Stimulated activated CD4-positive, alpha-beta T cell treated with anti-CD3 and anti-CD28 coated beads, Interleukin-1b, Interleukin-23, amount 100 ng/mL, for 24 hours (primary cell): ENCODE measurements around the gene HOXD9.

Experiments
- DNase-seq, 4 experiments: peaks; one replicate each; pipeline ENCODE4 v3.0.0-alpha.2; 2020; ENCODE audit warnings: low read depth in 4 of 4, low spot score in 1 of 4

The HOXD9 gene

GRCh38 chr2:176122683-176123410 lies at the start of gene HOXD9:
Gene HOXD9, plus strand, starts transcription at chr2:176122719. Its CDS starts 50 bp downstream, at chr2:176122769.
- DNase-seq = no peak

DNA sequence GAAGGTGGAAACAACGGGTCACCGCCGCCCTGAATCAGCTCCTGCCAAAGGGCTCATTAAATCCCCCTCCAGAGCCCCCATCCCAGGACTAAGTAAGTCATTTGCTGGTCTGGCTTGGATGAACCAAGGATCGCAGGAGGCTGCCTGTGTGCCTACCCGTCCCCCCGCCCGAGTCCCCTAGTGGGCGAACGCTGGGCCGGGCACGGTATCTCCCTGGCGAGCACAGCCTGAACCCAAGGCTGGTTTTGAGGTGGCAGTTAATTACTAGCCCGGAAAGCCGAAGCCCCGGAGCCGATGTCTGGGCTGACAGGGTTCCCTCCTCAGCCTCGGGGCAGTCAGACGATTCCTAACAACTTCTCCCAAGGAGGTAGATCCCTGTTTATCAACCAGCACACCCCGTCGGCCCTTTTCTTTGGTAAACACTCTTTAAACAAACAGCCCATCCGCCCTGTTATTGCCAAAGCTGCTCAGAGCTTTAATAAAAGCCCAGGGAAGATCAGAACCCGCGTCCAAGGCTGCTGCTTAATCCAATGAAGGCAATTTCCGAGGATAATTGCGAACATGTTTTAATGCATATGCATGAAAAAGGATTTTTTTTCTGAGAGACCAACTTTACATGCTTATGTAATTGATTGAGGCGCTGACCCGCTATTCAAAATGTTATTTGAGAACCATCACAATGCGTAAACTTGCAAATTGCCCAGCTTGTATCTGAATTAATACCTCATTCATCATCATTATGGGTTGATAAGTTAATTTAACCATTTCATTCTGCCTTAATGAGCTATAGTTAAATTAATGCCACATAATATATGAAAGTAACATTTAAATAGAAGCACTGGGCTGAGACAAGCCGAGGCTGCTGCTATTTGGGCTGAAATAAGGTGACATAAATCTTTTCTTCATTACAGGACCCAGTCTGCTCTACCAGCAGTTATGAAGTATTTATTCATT lies 49.3 kb upstream of the HOXD9 start:
- DNase-seq = no peak

- DNase-seq = no peak
Observed at GRCh38 chr2:176074919-176075425, 47.5 kb upstream of the HOXD9 start.

- no peak for DNase-seq
Observed at GRCh38 chr2:176075481-176075880, 47.0 kb upstream of the HOXD9 start.

GRCh38 chr2:176076063-176076462 lies 46.5 kb upstream of the HOXD9 start:
- DNase-seq = no peak

- no peak for DNase-seq
Observed at GRCh38 chr2:176076796-176077195, 45.7 kb upstream of the HOXD9 start.

GRCh38 chr2:176078541-176079284 lies 43.8 kb upstream of the HOXD9 start:
- DNase-seq = no peak

- DNase-seq = no peak
Observed at GRCh38 chr2:176079285-176079830, 43.2 kb upstream of the HOXD9 start.

DNA sequence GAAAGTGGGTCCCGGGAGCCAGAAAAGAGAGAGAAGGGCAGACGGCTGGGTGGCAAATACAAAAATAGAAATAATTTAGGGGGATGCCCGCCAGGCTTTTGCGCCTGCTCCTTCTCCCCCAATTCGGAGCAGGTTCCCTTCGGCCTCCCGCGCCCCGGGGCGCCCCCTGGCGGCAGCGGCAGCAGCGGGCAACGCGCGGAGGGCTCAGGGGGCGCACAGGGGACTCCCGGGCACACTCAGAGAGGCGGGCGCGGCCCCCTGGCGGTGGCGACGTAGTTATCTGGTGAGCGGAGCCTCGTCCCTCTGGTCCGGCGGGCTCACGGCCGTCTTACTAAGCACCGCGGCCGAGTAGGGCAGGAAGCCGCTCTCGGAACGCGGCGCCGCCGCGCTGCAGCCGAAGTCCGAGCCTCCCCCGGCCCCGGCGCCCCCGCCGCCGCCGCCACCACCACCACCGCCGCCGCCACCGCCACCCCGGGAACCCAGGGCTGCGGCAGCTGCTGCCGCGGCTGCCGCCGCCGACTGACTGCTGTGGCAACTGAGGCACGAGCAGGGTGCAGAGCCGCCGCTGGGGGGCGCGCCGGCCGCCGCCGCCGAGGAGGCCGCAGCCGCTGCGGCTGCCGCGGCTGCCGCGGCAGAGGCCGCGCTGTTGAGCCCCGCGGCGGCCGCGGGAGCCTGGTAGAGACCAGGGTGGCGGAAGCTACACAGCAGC lies 42.5 kb upstream of the HOXD9 start:
- no peak for DNase-seq

- no peak for DNase-seq
Observed at GRCh38 chr2:176080540-176081375, 41.8 kb upstream of the HOXD9 start.

DNA sequence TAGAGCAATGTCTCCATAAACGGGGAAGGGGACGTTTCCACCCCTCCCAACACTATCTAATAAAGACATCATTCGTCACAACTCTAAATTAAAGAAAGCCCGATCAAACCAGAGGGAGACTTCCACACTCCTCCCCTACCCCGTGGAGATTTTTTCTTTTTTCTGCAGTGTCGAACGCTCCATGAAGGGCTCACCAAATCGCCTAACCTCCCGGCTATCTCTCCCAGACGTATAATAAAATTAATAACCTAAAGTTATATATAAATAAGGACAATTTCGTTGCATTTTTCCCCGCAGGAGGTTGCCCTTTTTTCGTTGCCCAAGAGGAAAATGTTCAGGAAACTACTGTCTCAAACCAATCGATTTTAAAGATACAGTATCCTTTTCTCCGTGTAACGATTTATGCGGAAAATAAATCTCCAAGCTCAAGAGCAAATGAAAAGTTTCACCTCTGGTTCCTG lies 41.1 kb upstream of the HOXD9 start:
- DNase-seq = no peak

GRCh38 chr2:176081837-176082524 lies 40.5 kb upstream of the HOXD9 start:
- DNase-seq = no peak

DNA sequence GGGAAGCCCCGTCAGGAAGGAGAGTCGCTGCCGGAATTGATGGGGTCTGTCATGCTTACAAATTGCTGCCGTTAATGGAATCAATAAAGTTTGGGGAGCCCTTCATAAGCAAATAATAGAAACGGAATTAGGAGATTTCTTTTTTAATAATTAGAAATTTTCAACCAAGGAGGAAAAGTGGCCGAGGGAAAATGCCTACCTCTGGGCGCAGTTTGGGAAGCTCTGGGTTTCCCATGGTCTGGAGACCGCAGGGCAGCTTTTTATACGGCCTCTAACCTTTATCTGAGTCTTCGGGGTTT lies 40.0 kb upstream of the HOXD9 start:
- DNase-seq = no peak

DNA sequence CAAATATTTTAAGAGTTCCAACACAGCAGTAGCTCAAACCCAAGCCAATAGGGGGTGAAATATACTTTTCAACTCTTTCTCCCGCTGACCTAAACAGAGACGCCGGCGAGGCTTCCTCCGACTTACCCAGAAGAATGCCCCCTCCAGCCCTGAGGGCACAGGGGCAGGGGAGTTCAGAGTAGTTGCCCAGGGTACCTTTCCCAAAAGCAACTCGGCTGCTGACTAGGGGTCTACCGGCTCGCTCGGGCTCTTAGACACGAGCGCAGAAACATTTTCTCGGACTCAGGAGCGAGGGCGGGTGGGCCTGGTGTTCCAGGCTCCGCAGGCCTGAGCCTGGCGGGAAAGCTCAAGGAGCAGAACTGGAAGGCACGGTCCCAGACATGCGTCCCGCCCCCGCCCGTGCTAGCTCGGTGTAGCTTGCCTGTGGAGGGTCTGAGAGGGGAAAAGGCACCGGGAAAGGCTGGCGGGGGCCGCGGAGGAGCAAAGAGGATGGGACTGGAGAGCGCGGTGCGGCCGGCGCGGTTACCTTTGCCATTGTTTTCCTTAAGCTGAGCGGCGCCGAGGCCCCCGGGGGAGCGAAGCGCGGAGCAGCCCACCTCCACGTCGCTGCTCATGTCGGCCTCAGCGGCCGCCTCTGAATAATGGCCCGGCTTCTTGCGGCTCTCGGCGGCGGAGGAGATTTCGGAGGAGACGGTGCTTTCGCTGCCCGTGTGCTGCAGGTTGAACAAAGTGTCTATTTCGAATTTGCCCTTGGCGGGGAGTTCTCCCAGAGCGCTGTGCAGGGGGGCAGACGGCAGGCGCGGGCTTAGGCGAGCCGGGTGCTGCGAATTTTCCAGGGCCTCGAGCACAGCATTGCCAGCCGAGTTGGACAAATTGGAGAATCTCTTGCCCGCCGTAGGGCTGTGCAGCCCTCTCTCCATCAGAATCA lies 39.4 kb upstream of the HOXD9 start:
- DNase-seq = no peak

DNA sequence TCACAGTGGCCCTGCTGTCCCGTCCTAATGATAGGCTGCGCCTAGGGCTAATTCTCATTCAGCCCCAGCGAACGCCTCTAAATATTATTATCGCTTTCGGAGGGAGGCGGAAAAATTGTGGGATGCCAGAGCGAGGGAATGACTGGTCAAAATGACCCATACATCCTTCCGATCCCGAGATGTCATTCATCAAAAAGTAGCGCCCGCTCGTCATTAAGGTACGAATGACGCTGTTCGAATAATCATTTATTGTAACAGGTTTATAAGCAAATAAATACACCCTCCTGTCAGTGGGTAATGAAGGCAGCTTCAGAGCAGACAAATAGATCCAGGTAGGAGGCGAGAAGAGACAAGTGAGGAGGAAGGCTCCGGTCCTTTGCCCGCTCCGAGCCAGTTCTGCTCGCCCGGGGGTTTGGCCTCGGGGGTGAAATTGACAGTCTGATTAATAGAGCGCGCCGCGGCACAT lies 38.7 kb upstream of the HOXD9 start, which contains the start of gene EVX2:
EVX2 (minus strand) TSS at position 167 of the 466 bp plus-strand sequence. CDS start 186 bp downstream, outside the sequence.
- DNase-seq = no peak

DNA sequence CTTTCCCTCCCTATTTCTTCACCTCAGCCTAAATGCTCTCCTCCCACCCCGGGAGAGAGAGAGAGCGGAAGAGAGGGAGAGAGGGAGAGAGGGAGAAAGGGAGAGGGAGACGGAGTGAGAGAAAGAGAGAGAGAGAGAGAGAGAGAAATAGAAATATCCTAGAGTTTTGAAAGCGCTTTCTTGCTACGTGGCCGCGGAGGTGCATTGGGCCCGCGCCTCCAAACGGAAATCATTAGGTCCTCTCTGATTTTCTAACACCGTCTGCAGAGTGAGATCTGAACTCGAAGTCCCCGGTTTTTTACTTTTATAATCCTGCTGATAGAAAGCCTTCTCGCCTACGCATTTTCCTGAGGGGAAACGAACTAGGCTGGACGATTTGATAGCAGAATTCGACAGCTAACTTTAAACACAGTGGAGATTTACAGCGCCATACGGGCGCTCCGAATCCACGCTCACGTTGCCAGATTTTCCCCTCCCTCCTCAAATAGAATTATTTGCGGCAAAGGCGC lies 37.9 kb upstream of the HOXD9 start:
- DNase-seq = no peak

DNA sequence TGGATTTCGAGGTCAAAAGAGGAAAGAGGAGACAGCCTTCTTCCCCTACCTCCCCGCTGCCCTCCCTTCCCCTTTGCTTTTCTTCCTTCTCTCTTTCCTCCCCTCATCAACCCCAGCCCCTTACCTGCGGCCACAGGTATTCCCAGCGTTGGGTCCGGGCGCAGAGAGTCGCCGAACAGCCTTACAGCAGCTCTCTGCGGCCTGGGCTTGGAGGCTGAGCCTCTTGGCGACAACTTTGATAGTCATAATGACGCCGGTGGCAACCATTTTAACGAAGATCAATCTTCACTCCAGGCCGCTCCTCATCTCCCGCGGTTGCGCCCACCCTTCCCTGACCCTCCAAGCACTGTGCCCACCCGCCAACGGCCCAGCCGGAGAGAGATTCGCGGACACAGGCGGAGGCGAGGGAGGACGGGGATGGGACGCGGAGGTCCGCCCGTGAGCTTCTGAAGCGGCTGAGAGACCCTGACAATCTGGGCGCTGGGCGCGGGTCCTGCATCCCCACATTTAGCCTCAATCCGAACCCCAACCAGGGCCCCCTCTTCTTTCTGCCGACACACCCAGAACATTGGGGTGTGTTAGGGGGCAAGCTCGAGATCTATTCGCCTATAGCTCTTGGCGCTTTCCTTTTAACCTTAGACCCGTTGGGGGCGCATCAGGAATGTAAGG lies 37.3 kb upstream of the HOXD9 start:
- DNase-seq = no peak
